GM19239 (cell line): ENCODE measurements around the gene TLE3.

Experiments used
- DNase-seq: peaks from one replicate; pipeline ENCODE4 v3.0.0; 2011; ENCODE audit warnings: low spot score; ENCODE audit not compliant: insufficient read length
- FAIRE-seq: peaks from 2 replicates; lab custom pipeline; 2011; peaks lifted over from hg19 to GRCh38; lab: Jason Lieb, UNC

Gene TLE3

DNA sequence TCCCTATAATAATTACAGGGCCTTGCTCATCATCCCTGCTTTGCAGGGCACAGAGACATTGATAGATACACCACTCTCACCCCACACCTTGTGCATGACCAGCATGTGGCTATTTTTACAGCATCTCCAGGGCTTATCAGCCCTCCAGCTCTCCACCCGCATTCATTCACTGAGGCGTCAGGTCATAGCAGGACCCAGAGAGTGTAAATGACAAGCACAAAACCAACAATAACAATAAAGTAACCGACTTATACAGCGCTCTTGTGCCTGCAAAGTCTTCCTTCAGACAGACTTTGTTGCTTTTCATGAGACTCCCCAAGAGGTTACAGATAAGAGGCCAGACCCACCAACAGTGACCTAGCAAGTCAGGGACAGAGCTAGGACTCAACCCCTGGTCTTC, 80.7 kb downstream of the TLE3 start:
- no peak for FAIRE-seq
- no peak for DNase-seq

DNA sequence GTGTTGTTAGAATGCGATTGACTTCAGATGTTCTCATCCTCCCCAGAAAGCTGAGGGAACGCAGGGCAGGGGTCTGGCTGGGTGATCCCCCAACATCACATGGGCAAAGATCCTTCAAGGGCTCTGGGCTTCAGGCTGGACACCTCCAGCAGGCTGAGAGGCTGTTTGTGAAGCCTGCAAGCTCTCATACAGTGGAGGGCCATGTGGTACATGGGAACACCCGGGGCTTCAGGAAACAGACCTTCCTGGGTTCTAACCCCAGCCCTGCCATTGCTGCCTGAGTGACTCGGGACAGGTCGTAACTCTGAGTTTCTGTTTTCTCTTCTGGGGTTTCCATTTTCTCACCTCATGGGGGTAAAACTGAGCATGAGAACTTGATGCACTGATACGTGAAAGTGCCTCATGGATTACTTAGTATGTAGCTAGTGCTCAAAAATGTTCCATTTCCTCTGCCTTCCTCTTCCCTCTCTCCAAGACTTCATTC, 81.2 kb downstream of the TLE3 start:
- DNase-seq: no peak
- FAIRE-seq: peak; percentile 94

GRCh38 chr15:70014860-70015490, 82.7 kb downstream of the TLE3 start:
- FAIRE-seq: peak; percentile 100

GRCh38 chr15:70014331-70014730, 83.4 kb downstream of the TLE3 start:
- FAIRE-seq (no peak), DNase-seq (no peak)

More at GRCh38 chr15:70014860-70015490, 82.7 kb downstream of the TLE3 start:
- peak; percentile 87 for DNase-seq

DNA sequence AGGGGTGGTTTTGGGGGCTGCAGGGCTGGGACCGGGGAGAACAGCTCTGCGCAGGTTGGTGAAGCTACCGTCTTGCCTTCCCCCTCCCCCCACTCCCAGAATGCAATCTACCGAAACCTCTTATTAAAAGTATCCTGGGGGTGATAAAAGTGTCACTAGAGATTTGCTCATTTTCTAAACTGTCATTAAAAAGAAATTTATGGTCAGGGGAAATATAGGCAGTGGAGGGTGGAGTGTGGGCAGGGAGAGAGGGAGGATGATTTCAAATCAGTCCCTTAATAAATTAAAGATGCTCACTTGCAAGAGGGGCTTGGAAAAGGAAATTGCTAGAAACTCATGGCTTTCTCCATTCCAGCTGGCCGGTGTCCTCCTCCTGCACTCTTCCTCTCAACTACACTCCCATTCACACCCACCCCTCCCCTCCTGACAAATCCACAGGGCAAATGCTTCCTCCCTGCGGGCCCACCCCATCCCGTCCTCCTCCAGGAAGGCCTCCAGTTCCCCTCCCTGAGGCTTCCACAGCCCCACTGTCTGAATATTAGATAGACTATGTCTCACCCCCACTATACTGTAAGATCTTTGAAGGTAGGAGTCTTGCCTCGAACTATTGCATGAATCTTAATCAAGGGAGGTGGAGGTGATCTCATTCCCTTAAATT, 83.9 kb downstream of the TLE3 start:
- FAIRE-seq: no peak

GRCh38 chr15:70012895-70013294, 84.8 kb downstream of the TLE3 start:
- no peak for DNase-seq
- no peak for FAIRE-seq

More for the DNA sequence above, 83.9 kb downstream of the TLE3 start:
- no peak for DNase-seq

DNA sequence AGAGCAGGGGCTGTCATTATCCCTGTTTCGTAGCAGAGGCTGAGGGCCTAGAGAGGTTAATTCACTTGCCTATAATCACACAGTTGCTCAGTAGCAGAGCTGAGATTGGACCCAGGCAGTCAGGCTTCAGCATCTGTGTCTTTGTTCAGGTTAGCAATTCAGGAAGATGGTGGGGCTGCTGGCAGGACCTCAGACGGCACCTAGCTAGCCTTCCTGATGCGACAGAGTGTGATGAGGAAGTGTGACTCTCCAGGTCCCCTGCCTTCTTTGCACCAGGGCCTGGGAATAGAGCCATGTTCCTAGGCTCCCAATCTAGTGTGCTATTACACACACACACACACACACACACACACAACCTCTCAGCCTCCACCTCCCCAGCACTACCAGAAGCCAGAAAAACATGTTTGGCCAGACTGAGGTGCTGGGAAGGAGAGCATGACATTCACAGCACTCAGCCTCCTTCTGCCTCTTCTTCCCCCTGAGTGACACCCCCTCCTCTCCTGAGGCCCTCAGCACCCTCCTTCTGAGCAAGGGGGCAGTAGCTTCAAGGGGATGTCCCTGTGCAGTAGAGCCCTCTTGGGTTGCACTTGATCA, 88.9 kb downstream of the TLE3 start:
- FAIRE-seq: peak; percentile 11
- no peak for DNase-seq

DNA sequence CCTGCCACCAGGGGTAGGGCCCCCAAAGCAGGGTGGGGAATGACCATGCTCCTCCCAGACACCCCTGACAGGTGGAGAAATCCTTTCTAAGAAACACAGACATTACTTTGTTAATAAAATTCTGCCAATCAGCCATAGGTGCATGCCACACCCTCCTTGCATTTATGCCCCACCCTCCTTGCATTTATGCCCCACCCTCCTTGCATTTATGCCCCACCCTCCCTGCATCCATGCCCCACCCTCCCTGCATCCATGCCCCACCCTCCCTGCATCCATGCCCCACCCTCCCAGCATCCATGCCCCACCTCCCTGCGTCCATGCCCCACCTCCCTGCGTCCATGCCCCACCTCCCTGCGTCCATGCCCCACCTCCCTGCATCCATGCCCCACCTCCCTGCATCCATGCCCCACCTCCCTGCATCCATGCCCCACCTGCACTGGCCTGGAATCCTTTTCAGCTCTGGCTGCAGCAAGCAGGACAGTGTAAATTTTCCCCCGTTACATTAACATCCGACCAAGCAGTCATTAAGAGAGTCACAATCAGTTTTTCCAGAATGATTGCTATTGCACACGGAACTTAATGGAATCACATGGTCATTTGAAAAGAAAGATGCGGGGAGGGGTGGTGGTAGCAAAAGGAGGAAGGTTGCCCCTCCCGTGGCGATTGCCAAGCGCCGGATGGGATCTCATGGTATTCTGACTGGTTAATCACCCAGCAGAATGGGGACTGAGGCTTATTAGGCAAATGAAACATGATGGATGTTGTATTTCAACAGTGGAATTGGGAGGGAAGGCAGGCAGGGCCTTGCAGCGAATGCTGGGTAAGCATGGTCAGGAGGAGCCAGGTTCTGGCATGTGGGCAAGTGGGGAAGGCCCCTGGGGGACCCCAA, 91.2 kb downstream of the TLE3 start:
- DNase-seq (no peak), FAIRE-seq (no peak)

- DNase-seq (no peak), FAIRE-seq (no peak)
Observed at GRCh38 chr15:70004826-70005225, 92.9 kb downstream of the TLE3 start.

- DNase-seq (no peak), FAIRE-seq (no peak)
Observed at GRCh38 chr15:70002897-70003296, 94.8 kb downstream of the TLE3 start.

DNA sequence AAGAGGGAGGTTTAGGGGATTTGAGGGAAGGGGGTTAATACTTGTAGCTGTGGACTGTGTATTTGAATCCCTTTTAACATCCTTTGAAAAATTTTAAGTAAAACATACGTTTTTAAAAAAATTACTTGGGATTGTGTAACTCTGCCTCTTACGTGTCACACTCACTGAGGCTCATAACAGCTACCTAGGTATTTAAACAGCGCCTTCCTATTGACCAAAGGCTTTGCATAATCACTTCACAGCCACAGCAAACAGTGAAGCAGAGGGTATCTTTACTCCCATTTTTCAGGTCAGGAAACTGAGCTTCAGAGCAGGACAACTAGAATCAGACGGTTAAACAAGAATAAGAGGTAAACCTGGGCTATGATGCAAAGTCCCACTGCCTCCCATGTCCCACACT, 95.9 kb downstream of the TLE3 start:
- DNase-seq (no peak), FAIRE-seq (no peak)

DNA sequence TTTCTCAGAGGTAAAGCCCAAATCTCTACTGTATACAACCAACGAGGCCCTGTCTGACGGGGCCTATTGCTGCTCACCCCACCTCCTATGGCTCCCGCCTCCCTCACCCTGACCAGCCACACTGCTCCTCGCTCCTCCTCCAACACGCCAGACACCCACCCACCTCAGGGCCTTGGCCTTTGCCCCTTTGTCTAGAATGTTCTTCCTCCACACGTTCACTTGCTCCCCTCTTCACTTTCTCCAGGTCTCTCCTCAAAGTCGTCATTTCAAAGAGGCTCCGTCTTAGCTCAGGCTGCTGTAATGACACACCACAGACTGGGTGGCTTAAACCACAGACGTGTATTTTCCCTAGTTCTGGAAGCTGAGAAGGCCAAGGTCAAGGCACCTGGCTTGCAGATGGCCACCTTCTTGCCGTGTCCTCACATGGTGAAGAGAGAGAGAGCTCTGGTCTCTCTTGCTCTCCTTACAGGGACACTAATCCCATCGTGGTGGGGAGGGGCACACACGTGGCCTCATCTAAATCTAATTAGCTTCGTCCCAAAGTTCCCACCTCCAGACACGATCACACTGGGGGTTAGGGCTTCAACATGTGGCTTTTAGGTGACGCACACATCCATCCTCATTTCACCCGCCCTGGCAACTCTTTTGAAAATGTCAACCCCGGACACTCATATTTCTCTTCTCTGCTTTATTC, 98.2 kb downstream of the TLE3 start:
- no peak for FAIRE-seq
- DNase-seq: no peak

DNA sequence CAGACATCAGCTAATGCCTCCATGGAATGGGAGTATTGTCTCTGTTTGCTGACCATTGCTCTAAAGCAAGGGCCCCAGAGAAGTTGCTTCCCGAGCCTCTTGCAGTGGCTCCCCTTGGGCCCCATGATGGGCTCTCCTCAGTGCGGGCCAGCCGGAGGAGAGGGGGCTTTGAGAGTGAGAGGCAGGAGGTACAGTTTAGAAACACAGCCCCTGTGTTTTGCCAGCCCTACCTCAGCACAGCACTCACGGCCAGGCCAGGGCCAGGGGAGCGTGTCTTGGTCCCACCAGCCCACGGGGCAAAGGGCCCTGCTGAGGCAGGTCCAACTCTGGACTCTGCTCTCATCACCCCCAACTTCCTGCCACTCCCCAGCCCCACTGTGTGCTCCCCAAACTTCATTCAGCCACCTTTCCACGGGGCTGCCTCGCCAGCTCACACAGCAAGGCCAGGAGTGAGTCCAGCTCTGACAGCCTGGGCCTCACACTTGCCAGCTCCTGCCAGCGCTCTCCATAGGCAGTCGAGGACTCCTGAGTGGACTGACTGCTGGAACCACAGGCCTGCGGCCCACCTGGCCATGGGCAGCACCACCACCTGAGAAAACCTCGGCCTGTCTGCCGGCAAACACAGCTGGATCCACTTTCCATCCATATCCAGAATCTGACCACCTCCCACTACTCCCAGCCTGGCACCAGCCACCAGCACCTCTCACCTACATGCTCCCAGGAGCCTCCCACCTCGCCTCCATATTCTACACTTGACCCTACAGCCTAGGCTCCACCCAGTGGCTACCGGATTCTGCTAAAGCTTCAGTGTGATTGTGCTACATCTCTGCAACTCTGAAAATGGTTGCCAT, 99.0 kb downstream of the TLE3 start:
- DNase-seq: no peak
- no peak for FAIRE-seq

DNA sequence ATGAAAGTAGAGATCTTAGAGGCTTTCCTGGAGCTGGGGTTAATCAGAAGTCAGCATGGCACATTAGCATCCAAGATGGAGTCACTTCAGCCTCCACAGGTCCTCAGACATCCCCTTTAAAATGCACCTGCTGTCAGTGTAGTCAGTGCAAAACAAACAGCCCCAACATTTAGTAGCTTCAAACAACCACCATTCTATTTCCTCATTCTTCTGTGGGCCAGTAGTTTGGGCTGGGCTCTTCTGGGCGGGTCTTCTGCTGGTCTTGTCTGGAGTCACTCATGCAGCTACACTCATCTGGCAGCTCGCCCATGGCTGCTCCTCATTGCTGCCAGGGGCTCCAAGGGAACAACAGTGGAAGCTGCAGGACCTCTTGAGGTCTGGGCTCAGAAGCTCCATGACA, 99.9 kb downstream of the TLE3 start:
- FAIRE-seq (peak; percentile 67), DNase-seq (no peak)
